ENCODE results near the gene CDKL4.

DNA sequence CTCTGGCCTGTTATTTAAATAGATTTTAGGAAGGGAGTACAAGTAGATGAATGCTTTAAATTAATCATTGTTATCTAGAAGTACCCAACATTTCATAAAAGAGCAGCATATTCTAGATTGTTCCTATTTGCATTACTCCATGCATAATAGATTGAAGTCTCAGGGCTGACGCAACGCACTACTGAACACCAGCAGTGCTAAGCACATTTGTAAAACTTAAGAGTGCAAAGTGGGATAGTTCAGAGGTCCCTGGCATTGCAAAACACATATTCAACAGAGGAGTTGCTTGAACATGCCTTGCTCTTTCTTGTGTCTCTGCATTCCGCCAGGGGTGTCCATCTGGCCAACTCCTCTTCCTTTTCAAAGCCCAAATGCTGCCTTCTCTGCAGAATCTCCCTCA lies 22.3 kb downstream of the CDKL4 start:
- TF ChIP-seq POLR2AphosphoS5 (IDR thresholded peaks at IDR 0.05; ENCODE audit: borderline replicate concordance, low read depth, low read length): no peak
- no peak for TF ChIP-seq EZH2 (IDR thresholded peaks at IDR 0.05)
- TF ChIP-seq FOXP2 (optimal IDR thresholded peaks at IDR 0.05; ENCODE audit: control extremely low read depth, extremely low read length, insufficient read depth): no peak
